CD4-positive, alpha-beta T cell treated with Interleukin-12 subunit alpha and Interleukin-12 subunit beta, for 1 hour (primary cell): ENCODE measurements around the gene GALNT14.
"Not testable (repeated sequence)": the region's sequence is repeated elsewhere in the genome, so short reads cannot be mapped to it uniquely, and the experiment has no call there.

Experiments
- DNase-seq: peaks from one replicate; pipeline ENCODE4 v3.0.0-alpha.2; 2020

The GALNT14 gene

DNA sequence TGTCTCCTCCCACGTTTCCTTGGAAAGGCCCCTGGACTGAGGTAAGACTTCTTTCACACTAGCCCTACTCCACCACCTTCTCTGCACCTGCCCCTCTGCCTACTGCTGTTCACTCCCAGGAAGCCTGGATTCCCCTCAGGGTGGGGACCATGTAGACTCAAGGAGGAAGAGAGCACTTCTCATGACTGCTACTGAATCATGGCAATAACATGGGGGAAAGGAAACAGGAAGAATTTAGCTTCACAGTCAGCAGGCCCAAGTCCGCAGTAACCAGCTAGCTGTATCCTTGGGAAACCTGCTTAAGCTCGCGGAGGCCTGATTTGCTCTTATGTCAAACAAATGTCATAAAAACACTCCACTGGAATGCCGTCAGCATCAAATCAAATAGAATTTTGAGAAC is 204.7 kb downstream of the GALNT14 start:
- no peak for DNase-seq

GRCh38 chr2:30932870-30933269 is 205.4 kb downstream of the GALNT14 start:
- no peak for DNase-seq

DNA sequence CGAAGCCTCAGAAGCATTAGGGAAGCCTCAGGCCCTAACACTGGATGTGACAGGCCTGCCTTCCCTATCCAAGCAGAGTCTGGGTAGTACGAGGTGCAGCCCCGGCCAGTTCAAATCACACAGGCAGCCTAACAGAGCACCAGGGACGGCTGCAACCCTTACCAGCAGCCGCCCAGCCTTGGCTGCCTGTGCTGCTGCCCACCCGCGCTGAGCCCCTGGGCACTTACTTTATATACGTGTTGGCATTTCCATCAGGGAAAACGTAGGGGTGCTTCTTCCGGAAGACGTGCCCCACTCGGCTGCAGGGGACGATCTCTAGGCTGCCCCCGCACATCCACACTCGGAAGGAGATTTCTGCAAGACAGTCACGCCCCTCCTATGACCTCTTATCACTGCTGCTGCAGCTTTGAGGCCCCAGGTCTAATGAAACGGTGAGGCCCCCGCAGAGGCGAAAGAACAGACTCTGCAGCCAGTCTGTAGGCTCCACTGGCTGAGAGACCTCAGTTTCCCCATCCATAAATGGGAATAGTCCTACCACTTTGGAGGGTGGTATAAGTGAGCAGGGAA is 206.3 kb downstream of the GALNT14 start:
- DNase-seq = no peak

GRCh38 chr2:30930716-30931115 is 207.5 kb downstream of the GALNT14 start:
- no peak for DNase-seq

GRCh38 chr2:30927465-30928075 is 210.7 kb downstream of the GALNT14 start:
- no peak for DNase-seq

DNA sequence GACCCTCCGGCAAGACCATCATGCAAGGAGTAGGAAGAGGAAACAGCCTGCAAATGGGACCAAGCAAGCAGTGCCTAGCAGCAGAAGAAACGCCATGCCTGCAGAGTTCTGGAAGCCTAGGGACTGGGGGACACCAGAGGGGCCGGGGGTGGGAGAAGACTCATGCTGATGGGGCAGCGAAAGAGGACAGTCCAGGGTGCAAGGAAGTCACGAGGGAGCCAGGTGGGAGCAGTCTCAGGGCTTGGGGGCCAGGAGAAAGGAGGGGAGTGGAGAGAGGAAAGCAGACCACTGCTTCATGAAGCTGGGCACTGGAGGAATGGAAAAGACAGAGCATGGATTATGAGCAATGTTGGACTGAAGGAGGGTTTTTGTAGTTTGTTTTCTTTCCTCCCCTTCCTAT is 211.6 kb downstream of the GALNT14 start:
- DNase-seq = no peak

DNA sequence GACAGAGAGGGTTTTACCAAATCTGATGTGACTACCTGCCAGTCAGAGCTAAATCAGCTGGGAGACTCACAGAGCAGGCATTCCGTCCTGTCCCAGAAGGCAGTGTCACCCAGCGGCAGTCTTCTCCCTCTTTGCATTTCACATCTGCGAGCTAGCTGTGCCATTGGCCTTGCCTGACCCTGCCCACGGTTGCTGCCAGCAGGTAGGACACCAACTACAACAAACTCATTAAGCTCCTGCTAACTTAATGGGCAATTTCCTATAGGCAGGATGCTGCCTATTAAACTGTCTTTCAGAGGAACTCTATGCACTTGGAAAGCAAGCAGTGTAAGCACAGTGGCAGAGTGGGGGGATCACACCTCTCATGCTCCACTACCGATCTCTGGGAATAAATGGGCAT is 214.6 kb downstream of the GALNT14 start:
- DNase-seq = no peak

DNA sequence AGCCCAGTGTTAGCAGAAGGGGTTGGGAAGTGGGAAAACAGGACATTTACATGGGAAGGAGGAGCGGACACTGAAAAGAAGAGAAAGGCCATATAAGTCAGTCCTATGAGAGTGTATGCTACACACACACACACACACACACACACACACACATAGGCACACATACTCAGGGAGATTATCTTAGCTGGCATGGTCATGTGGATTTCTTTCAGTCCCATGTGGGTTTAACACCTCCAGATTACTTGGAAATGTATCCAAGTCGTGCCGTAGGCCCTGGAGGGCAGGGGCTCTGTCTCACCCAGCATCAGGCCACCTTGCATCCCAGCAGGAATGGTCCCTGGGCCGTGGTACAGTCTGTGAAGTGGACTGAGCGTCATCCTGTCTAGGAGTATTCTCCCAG is 217.7 kb downstream of the GALNT14 start:
- DNase-seq = no peak

DNA sequence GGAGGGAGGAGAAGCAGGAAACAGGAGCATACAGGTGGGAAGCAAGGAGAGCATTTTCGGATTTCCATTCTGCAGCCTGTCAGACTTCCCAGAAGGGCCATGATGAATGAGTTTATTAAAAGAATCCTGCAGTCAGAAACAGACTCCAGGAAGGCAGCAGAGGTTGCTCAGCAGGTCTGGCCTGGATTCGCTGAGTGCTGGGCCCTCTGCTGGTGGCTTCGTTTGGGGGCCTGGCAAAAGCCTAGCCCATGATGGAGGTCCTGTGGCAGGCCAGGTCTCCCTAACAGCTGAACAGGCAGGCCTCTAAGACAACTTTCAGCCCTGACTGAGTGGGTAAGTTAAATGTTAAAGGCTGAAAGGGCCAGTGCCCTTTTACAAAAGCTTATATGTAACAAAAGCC is 222.8 kb downstream of the GALNT14 start:
- no peak for DNase-seq

- DNase-seq = no peak
Measured at GRCh38 chr2:30914456-30914855, 223.8 kb downstream of the GALNT14 start.

- DNase-seq = no peak
Measured at GRCh38 chr2:30912056-30912455, 226.2 kb downstream of the GALNT14 start.

GRCh38 chr2:30911327-30911726 is 226.9 kb downstream of the GALNT14 start:
- no peak for DNase-seq

DNA sequence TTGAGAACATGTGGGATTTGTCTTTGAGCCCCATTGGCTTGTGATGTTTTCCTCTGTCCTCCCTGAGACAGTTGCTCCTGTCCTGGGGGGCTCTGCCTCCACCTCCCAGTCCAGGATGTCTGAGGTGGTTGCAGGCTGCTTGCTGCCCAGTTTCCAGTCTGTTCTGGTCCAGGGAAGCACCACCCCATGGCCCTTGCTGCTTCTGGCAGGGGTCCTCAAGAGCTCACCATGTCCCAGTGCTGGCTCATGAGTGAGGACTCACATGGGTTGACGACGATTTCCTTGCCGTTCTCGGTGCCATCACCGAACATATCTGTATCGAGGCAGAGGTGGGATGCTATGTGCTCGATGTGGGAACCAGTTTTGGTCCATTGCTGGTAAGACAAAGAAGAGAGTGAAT is 227.6 kb downstream of the GALNT14 start:
- DNase-seq = no peak

DNA sequence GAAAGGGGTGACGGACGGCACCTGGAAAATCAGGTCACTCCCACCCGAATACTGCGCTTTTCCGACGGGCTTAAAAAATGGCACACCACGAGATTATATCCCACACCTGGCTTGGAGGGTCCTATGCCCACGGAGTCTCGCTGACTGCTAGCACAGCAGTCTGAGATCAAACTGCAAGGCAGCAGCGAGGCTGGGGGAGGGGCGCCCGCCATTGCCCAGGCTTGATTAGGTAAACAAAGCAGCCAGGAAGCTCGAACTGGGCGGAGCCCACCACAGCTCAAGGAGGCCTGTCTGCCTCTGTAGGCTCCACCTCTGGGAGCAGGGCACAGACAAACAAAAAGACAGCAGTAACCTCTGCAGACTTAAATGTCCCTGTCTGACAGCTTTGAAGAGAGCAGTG is 233.8 kb downstream of the GALNT14 start:
- not testable (repeated sequence) for DNase-seq

DNA sequence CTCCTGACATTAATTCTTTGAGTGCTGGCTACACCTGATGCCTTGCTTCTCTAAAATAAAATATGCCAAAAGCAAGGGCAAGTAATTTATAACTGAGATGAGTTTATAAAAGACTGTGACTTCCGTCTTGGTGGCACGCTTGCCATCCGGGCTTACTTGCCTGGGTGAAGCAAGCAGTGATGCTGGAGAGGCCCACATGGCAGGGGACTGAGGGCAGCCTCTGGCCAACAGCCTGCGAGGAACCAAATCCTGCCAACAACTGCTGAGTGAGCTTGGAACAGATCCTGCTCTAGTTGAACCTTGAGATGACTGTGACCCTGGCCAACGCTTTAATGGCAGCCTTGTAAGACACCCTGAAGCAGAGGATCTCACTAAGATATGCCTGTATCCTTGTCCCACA is 234.9 kb downstream of the GALNT14 start:
- DNase-seq = no peak

- DNase-seq = no peak
Measured at GRCh38 chr2:30900381-30900780, 237.9 kb downstream of the GALNT14 start.

- DNase-seq = no peak
Measured at GRCh38 chr2:30899516-30900054, 238.7 kb downstream of the GALNT14 start.

GRCh38 chr2:30897539-30897938 is 240.7 kb downstream of the GALNT14 start:
- no peak for DNase-seq

DNA sequence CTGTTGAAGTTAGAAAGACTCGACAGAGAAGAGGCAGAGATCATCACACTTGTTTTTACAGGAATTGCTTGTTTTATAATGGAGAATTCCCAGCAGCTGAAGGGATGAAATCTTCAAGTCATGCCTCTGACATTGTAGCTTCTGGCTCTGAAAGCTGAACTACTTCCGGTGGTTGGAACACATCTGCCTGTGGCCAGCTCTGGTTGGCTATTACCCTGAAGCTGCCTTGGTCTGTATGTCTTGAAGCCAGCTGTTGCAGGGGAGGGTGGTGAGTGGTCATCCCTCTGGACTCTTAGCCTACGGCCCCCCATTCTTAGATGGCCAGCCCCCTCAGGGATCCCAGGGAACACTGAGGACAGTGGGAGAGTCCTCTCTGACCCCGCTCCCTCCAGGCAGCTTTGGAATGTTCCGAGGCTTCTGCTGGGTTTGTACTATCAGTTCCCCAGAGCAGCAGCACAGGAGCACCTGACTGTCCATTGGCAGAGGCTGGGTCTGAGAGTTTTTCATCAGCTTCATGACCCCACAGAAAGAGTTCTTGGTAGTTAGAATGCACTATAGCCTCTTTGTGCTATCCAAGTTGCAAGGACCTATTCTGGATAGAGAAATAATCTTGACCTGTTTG is 243.6 kb downstream of the GALNT14 start:
- no peak for DNase-seq

DNA sequence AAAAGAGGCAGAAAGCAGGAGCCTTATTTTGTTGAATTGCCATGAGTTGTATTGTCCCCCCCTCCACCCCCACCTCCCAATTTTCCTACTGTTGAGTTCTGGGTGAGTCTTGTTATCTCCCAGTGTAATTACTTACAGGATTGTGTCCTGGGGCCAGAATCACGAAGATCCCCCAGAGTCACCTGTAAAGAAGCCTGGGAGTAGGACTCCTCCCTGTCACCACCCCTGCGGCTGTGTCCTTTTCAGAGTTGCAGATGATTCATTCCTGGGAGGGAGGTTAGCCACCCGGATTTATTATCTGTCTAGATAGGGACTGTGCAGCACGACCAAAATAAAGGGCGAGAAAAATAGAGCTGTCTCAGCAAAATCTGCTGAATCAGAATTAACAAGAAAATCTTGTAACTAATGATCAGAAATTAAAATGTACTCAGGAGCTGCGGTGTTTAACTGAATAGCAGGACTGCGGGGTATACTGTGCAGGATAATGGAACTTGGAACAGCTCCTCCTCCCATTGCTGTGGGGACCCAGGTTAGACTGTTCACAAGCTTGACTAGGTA is 249.3 kb downstream of the GALNT14 start:
- DNase-seq = no peak

DNA sequence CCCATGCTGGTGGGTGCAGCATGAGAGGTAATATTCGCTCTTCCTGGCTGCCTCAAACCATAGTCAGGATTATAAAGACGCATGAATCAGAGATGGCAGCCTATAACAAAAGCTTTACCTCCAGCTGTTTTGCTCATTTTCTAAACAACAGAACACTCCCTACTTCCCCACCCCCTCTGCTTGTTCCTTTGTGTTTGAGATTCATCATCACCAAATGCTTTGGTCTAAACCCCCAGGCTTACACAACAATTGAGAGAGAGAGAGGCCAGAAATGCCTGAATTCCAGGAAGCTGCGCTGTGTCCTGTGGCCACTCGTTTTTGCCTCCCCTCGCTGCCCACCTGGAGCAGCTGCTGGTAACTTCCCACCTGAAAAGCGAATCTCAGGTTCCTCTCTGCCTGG is 252.2 kb downstream of the GALNT14 start:
- DNase-seq = no peak

DNA sequence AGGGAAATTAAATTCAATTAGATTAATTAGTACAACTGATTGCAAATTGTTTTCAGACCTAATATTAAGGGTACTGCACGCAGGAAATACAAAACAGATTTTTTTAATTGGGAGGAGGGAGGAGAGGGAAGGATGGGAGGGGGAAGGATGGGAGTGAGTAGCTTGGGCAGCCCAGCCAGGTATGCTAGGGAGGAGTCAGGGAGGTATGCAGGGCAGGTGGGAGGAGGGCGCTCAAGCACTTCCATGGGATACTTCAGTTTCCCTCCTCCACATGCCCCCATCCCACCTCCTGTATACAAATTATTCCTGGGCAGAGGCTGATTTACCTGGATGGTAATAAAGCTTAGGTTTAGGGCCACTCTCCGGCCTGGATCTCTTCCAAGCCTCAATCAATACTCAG is 254.4 kb downstream of the GALNT14 start:
- no peak for DNase-seq

GRCh38 chr2:30883184-30883583 is 255.1 kb downstream of the GALNT14 start:
- DNase-seq = no peak

- no peak for DNase-seq
Measured at GRCh38 chr2:30880516-30880915, 257.7 kb downstream of the GALNT14 start.
